Effector CD4-positive, alpha-beta T cell (primary cell): ENCODE measurements around the gene TMEM198.
A peak's percentile ranks its signal among the peaks of the same experiment; 100 is the strongest.

Source experiments
- DNase-seq: peaks from one replicate; pipeline ENCODE4 v3.0.0-alpha.2; 2020

TMEM198 gene

DNA sequence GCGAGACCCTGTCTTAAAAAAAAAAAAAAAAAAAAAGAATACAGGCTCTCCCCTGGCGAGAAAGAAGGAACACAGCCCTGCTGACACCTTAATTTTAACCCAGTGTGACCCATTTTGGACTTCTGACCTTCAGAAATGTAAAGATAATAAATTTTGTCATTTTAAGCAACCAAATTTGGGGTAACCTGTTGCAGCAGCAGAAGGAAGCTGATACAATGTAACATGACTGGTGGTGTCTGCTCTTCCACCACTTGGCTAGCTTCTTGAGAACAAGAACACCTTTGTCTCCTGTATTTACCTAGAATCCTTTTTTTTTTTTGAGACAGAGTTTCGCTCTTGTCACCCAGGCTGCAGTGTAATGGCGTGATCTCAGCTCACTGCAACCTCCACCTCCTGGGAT lies 47.3 kb downstream of the TMEM198 start:
- no peak for DNase-seq

DNA sequence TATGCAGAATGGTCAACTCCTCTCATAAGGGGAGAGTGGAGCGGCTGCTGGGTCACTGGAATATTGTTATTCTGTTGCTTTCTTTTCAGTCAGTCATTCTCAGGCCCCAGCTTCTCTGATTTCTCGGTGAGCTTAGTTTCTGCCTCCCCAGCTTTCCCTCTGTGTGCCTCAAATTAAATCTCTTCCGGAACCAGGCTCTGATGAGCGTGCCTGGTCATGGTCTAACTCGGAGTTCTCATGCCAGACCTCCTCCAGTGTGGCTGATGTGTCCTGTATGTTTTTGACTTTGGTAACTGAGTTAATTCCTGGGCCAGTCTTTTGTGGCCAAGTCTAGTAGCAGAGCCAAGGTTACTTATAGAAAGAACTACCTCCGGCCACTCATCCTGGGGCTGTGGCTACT lies 48.9 kb downstream of the TMEM198 start:
- DNase-seq: no peak

DNA sequence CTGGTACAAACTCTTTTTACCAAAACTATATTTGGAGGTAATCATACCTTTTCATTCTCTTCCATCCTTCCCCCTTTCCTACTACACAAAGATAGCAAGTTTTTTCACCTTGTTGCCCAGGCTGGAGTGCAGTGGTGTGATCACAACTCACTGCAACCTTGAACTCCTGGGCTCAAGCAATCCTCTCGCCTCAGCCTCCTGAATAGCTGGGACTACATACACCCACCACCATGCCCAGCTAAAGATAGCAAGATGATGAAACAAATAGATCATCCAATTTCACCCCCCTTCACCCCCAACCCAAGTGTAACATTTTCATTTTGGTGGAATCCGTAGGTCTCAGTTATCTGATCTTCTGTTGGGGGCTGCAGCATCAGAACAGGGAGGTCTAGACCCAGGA lies 49.3 kb downstream of the TMEM198 start:
- no peak for DNase-seq

DNA sequence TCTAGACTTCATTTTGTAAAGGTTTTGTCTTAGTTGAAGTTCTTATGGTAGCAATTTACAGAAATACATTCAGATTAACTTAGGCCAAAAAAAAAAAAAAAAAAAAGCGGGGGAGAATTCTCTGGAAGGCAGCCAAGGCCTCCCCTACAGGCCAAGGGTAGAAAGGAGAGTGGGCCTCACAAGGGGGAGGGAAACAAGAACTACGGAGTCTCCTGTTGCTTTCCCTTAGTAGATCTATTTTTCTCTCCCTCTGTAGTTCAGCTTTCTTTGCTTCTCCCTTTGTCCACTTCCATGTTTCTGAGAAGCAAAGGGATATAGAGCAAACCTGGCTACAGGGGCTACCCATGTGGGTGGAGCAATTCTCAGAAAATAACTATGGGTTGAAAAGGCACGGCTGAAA lies 51.4 kb downstream of the TMEM198 start:
- DNase-seq: no peak

DNA sequence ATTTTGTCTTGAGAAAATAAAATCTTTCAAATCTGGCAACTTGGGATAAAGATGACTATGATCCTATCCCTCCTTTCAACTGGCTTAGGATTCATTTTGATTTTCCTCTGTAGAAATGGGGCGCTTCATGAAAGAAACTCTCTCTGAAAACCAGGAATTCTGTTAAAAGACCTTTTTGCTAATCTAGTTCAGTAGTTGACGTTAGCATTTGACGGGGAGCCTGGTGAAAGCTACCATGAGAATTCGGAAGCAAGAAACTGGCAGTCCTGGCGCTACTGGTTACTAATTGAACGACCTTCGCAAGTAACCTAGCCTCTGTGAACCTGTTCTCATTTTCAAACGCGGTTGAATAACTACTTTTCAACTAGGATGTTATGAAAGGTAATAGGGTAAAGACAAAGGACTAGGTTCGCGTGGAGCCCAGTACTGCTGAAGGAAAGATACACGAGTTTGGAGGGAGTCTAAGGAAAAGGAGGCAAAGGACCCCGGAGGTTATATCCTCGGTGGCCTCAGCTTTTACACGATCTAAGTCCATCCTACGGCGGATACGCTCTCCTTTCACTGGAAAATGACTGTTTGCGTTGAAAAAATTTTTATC lies 53.2 kb downstream of the TMEM198 start:
- no peak for DNase-seq

DNA sequence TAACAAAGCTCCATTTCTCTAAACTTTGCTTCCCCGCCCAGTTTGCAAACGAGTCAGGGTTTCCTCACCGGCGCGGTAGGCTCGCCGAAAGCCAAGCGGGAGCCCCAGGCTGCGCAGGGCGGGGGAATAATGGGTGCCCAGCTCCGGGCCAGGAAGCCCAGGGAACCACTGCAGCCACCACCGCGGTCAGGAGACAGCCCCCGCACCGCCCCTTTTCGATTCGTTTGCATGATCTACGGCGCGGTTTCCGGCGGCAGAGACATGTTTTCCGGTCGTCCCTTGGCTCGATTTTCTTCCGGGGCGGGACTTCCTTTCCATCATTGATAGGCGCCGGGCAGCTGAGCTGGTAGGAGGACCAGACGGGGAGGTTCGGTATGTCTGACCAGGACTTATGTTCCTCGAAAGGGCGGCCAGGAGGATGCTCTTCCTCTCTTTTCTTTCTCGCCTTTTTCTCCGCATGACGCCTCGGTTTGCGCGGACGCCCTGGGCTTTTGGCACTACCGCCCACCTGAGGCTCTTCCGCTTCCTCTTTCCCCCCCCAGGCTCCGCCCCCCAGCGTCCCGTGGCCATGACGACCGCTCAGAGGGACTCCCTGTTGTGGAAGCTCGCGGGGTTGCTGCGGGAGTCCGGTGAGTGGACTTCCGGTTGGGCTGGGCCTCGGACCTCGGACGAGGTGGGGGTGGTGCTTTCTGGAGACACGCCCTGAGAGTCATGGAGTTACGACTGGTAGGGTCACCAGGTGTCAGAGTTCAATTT lies 53.9 kb downstream of the TMEM198 start, which contains the start of gene STK11IP:
Gene STK11IP (plus strand): TSS at position 306 of the 756 bp plus-strand sequence. CDS start 263 bp downstream, at position 569.
- DNase-seq: peak; percentile 86

DNA sequence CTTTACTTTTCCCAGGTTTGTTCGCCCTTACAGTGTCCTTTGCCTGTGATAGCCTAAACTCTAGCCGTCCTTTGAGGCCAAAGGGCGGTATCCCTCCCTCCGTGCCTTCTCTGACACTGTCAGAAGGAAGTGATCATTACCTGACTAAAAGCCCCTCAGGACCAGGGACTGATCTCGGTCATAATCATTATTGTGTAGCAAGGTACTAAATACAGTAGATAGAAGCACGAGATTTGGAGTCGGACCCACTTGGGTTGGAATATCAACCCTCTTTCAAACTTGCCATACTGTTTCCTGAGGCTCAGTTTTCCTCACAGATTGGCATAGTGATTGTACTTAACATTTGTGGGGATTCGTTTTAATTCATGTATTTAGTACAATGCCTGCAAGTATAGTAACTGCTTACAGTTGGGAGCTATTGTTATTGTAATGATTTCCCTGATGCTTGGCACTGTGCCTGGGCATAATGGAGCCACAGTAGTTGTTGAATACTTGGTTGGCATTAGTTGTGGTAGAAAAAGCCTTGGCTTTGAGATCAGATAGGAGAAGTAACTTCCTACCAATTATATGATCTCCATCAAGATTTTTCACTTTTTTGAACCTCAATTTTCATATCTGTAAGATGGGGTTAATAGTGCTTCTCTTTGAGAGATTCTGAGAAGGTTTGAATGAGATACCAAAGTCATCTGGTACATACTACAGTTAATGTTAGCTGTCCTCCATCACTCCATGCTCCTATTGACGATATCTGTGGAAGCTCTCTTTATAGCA lies 54.7 kb downstream of the TMEM198 start:
- DNase-seq: no peak
